Measurements from ENCODE around the gene ZNF750. TPM values are rescaled to one million over a fixed set of nuclear protein-coding genes. Genes with fewer than 3 reads are reported as not detected.
A peak's percentile ranks its signal among the peaks of the same experiment; 100 is the strongest.

ZNF750 gene
- total RNA-seq, 1 donor from 2014 or later: not detected

- Mint-ChIP-seq H3K27me3 (ENCODE audit: insufficient read depth) (no peaks in the 10 kb centered on the region), H3K9me3 (peaks cover 7% of the 10 kb centered on the region), H3K27ac (no peak overlapping the region), H3K36me3 (ENCODE audit: low read depth) (peaks cover 65% of the 10 kb centered on the region), H3K4me1 (ENCODE audit: low read depth) (peaks cover 27% of the 10 kb centered on the region), H3K4me3 (no peak overlapping the region)
- DNase-seq (ENCODE audit: low spot score): no peak
- intact Hi-C loops (cut with micrococcal nuclease): no loop called here
These were observed 21.9 kb downstream of the ZNF750 start for GRCh38 chr17:82817947-82818346.

- Mint-ChIP-seq H3K4me3 (no peak overlapping the region), H3K27me3 (ENCODE audit: insufficient read depth) (no peaks in the 10 kb centered on the region), H3K27ac (peak overlapping the region; percentile 26), H3K4me1 (ENCODE audit: low read depth) (peaks cover 27% of the 10 kb centered on the region), H3K36me3 (ENCODE audit: low read depth) (peaks cover 57% of the 10 kb centered on the region), H3K9me3 (peaks cover 7% of the 10 kb centered on the region)
- intact Hi-C loops (cut with micrococcal nuclease): no loop called here
- no peak for DNase-seq (ENCODE audit: low spot score)
These were observed 23.5 kb downstream of the ZNF750 start for GRCh38 chr17:82816358-82816757.

DNA sequence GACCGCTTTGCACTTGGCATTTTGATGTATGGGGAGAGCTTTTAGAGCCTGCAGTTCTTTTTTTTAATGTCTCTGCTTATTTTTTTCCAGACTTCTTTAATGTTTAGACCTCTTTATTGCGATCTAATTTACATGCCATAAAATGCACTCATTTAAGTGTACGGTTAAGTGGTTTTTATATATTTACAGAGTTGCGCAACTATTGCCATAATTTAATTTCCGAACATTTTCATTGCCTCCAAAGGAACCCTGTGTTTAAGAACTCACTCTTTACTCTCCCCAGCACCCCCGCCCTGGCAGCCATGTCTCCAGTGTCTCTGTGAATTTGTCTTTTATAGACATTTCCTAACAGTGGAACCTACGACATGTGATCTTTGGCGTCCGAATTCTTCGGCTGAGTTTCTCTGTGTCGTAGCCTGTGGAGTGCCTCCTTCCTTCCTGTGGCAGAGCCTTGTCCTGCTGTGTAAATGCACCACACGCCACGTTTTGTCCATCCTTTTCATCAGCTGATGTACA is 24.0 kb downstream of the ZNF750 start:
- peaks cover 55% of the 10 kb centered on the region for H3K36me3 Mint-ChIP-seq (ENCODE audit: low read depth)
- no peak overlapping the region for H3K4me3 Mint-ChIP-seq
- H3K9me3 Mint-ChIP-seq: peaks cover 7% of the 10 kb centered on the region
- DNase-seq (ENCODE audit: low spot score): no peak
- no peaks in the 10 kb centered on the region for H3K27me3 Mint-ChIP-seq (ENCODE audit: insufficient read depth)
- peaks cover 27% of the 10 kb centered on the region for H3K4me1 Mint-ChIP-seq (ENCODE audit: low read depth)
- intact Hi-C loops (cut with micrococcal nuclease): no loop called here
- H3K27ac Mint-ChIP-seq: no peak overlapping the region

GRCh38 chr17:82815354-82815753 is 24.5 kb downstream of the ZNF750 start:
- intact Hi-C loops (cut with micrococcal nuclease): no loop called here
- Mint-ChIP-seq H3K36me3 (ENCODE audit: low read depth) (peaks cover 54% of the 10 kb centered on the region), H3K9me3 (peaks cover 3% of the 10 kb centered on the region), H3K27ac (no peak overlapping the region), H3K4me1 (ENCODE audit: low read depth) (peaks cover 27% of the 10 kb centered on the region), H3K4me3 (no peak overlapping the region), H3K27me3 (ENCODE audit: insufficient read depth) (no peaks in the 10 kb centered on the region)
- DNase-seq (ENCODE audit: low spot score): no peak

DNA sequence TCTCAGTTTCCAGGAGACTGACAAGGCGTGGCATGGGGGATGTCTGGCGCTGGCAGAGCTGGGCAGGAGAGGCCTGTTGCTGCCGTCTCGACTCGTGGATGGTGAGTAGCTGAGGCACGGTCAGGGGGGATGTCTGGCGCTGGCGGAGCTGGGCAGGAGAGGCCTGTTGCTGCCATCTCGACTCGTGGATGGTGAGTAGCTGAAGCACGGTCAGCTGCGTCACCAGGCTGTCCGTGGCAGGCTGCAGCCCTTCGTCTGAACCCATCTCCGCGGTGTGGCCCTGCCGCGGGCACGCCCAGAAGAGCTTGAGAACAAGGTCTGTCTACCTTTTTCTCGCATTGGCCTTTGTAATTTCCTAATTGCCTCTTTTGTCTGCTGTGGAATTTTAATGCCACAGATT is 25.0 kb downstream of the ZNF750 start:
- Mint-ChIP-seq H3K9me3 (no peaks in the 10 kb centered on the region), H3K4me3 (no peak overlapping the region), H3K27me3 (ENCODE audit: insufficient read depth) (no peaks in the 10 kb centered on the region), H3K4me1 (ENCODE audit: low read depth) (peaks cover 27% of the 10 kb centered on the region), H3K27ac (peak overlapping the region; percentile 29), H3K36me3 (ENCODE audit: low read depth) (peaks cover 51% of the 10 kb centered on the region)
- intact Hi-C loops (cut with micrococcal nuclease): no loop called here
- DNase-seq (ENCODE audit: low spot score): no peak

DNA sequence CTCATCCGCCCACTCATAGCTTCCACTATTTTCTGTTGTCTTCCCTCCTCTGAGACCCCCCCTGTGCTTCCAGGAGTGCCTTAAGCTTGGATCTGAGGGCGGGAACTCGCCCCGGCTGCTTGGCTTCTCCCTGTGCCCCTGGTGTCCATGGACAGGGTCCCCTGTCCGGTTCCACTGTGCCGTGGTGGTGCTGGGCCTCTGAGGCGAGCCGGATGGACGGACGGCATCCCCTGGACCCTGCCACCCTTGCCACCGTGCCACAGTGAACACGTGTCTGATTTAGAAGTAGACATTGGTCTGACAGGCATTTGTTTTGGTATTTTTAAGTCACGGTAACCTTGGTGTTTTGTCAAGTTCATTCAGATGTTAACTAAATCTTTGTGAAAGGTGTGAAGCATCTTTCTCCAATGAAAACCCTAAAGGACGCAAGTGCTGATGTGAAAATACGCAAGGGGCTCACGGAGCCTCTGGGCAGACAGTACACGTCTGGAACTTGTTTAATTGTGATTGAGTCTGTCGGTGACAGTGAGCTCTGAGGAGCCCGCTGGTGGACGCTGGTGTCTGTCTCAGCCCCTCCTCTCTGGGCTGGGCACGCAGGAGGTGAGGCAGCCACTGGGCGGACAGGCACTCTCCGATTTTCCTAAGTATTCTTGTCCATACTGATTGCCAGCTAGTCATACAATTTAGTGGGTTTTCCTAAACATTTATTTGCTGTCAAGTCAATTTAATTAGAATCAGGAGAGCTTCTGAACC is 26.3 kb downstream of the ZNF750 start:
- Mint-ChIP-seq H3K4me3 (no peak overlapping the region), H3K36me3 (ENCODE audit: low read depth) (peaks cover 39% of the 10 kb centered on the region), H3K27ac (no peak overlapping the region), H3K9me3 (no peaks in the 10 kb centered on the region), H3K4me1 (ENCODE audit: low read depth) (peaks cover 27% of the 10 kb centered on the region), H3K27me3 (ENCODE audit: insufficient read depth) (no peaks in the 10 kb centered on the region)
- no peak for DNase-seq (ENCODE audit: low spot score)
- intact Hi-C loops (cut with micrococcal nuclease): no loop called here

DNA sequence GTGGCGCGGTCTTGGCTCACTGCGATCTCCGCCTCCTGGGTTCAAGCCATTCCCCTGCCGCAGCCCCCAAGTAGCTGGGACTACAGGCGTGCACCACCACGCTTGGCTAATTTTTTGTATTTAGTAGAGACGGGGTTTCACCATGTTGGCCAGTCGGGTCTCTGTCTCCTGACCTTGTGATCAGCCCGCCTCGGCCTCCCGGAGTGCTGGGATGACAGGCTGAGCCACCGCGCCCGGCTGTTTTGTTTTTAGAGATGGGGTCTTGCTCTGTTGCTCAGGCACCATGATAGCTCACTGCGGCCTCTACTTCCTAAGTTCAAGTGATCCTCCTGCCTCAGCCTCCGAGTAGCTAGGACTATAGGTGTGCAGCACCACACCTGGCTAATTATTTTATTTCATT is 27.2 kb downstream of the ZNF750 start:
- no peak overlapping the region for H3K4me3 Mint-ChIP-seq
- intact Hi-C loops (cut with micrococcal nuclease): no loop called here
- H3K36me3 Mint-ChIP-seq (ENCODE audit: low read depth): peaks cover 34% of the 10 kb centered on the region

DNA sequence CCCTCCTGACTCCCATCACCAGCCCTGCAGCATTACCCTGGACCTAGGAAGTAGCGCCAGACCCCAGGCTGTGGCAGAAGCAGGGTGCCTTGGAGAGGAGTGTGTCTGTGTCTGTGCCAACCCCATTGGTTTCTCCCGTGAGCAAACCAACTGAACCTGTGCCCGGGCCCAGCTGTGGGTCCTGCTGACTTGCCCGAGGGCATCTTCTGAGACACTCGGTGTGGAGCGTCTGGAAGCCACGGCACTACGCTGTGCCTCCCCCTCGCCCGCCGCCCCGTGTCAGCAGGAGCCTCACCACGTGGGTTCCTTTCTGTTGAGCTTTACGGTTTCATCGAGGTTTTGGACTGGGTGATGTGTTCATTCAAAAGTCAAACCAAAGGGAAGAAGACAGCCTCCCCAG is 27.8 kb downstream of the ZNF750 start:
- DNase-seq (ENCODE audit: low spot score): no peak
- no peaks in the 10 kb centered on the region for H3K27me3 Mint-ChIP-seq (ENCODE audit: insufficient read depth)
- peaks cover 22% of the 10 kb centered on the region for H3K4me1 Mint-ChIP-seq (ENCODE audit: low read depth)
- H3K36me3 Mint-ChIP-seq (ENCODE audit: low read depth): peaks cover 34% of the 10 kb centered on the region
- intact Hi-C loops (cut with micrococcal nuclease): no loop called here
- no peaks in the 10 kb centered on the region for H3K9me3 Mint-ChIP-seq
- no peak overlapping the region for H3K4me3 Mint-ChIP-seq
- no peak overlapping the region for H3K27ac Mint-ChIP-seq

More for the DNA sequence above, 27.2 kb downstream of the ZNF750 start:
- peaks cover 23% of the 10 kb centered on the region for H3K4me1 Mint-ChIP-seq (ENCODE audit: low read depth)
- H3K27me3 Mint-ChIP-seq (ENCODE audit: insufficient read depth): no peaks in the 10 kb centered on the region
- H3K27ac Mint-ChIP-seq: no peak overlapping the region
- no peaks in the 10 kb centered on the region for H3K9me3 Mint-ChIP-seq
- no peak for DNase-seq (ENCODE audit: low spot score)

DNA sequence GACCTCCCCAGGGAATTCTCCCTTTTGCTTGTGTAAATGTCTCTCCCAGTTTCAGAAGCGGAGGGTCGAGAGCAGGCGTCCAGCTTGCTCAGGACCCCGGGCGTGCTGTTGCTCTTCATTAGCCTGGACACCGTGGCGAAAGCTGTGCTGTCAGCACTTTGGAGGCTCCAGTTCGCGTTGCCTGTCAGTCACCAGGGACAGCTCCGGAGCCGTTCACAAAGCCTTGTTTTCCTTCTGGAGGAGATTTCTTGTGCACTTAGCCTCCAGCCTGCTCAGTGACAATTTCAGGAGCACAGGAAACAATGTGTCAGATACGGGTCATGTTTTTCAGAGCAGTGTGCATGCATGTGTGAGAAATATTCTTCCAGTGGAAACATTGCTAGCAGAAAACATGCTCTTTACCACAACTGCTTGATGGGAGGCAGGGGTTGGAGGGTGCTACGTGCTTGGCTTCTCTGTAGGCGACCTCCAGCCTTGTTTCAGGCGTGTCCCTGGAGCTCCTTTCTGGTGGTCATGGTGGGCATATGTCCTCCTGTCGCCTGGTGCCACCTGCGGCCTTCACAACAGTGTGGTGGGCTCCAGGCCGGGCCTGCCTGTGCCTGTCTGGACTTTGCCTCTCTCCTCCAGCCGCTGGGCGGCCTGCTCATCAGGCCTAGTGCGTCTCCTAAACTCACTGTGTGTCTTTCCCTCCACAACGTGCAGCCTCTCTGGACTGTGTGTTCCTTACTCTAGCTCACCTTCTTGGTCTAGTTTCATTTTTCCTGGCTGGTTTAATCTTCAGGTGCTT is 29.0 kb downstream of the ZNF750 start:
- H3K9me3 Mint-ChIP-seq: no peaks in the 10 kb centered on the region
- no peak for DNase-seq (ENCODE audit: low spot score)
- intact Hi-C loops (cut with micrococcal nuclease): no loop called here
- H3K4me3 Mint-ChIP-seq: no peak overlapping the region
- no peaks in the 10 kb centered on the region for H3K27me3 Mint-ChIP-seq (ENCODE audit: insufficient read depth)
- H3K27ac Mint-ChIP-seq: peak overlapping the region; percentile 68
- H3K4me1 Mint-ChIP-seq (ENCODE audit: low read depth): peaks cover 14% of the 10 kb centered on the region
- H3K36me3 Mint-ChIP-seq (ENCODE audit: low read depth): peaks cover 28% of the 10 kb centered on the region

DNA sequence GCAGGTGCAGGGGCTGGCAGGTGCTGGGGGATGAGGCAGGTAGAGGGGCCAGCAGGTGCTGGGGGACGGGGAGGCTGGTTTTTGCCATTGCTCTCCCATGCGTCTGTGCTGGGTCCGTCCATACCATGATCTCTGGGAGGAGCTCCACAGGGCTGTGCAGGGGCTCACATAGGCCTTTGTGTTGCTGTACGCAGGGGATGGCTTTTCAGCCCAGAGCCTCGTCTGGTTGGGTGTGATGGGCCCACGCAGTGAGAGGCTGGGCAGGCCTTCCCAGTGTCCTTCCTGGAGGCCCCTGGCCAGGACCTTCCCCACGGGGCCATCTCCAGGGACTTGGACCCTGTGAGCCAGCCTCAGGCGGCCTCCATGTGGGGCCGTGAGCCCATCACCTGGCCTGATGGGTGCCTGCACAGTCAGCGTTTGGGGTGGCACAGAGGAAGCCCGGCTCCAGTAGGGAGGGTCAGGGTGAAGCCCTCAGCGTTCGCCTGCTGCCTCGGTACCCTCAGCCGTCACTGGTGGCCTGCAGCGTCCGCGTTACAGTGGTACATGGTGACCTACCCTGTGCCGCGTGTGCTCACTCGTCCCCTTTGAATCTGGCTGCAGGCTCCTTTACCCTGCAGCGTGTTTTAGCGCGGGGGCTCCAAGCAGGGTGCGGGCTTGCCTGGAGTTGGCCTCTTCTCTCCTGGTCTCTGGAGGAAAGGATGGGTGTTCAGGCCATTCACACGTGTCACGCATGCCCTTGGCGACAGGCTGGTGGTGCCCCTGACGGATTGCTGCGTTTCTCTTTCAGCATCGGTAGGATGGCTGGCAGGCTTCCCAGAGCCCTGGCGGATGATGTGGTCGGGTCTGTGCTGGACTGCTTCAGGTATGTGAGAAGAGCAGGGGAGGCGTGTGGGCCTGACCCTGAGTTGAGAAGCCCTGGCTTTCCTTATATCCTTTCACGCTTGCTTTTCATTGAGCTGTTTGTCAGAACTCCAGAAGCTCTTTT is 30.6 kb downstream of the ZNF750 start:
- no peaks in the 10 kb centered on the region for H3K27me3 Mint-ChIP-seq (ENCODE audit: insufficient read depth)
- H3K9me3 Mint-ChIP-seq: no peaks in the 10 kb centered on the region
- no peak overlapping the region for H3K27ac Mint-ChIP-seq
- H3K4me3 Mint-ChIP-seq: no peak overlapping the region
- no peak for DNase-seq (ENCODE audit: low spot score)
- no peaks in the 10 kb centered on the region for H3K4me1 Mint-ChIP-seq (ENCODE audit: low read depth)
- intact Hi-C loops (cut with micrococcal nuclease): no loop called here
- peaks cover 19% of the 10 kb centered on the region for H3K36me3 Mint-ChIP-seq (ENCODE audit: low read depth)

- peaks cover 11% of the 10 kb centered on the region for H3K36me3 Mint-ChIP-seq (ENCODE audit: low read depth)
- no peaks in the 10 kb centered on the region for H3K27me3 Mint-ChIP-seq (ENCODE audit: insufficient read depth)
- no peaks in the 10 kb centered on the region for H3K9me3 Mint-ChIP-seq
- H3K27ac Mint-ChIP-seq: no peak overlapping the region
- no peak for DNase-seq (ENCODE audit: low spot score)
- intact Hi-C loops (cut with micrococcal nuclease): no loop called here
- no peaks in the 10 kb centered on the region for H3K4me1 Mint-ChIP-seq (ENCODE audit: low read depth)
- no peak overlapping the region for H3K4me3 Mint-ChIP-seq
These were observed 31.8 kb downstream of the ZNF750 start for GRCh38 chr17:82808006-82808405.

DNA sequence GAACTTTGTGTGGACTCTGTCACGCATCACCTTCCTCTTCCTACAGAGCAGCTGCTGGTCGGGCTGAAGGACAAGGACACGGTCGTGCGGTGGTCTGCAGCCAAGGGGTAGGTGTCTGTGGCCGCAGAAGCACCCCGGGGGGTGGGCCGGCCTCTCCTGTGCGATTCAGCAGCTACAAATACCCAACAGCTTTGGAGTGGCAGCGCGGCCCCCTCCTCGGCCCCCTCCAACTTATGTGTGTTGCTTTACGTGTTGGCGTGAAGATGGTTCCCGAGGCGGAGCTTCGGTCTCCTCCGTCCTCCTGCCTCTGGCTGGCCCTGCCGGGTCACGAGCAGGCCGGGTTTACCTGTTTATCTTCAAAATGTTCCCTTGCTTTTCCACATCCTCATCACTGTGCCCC is 32.3 kb downstream of the ZNF750 start:
- intact Hi-C loops (cut with micrococcal nuclease): no loop called here
- no peak for DNase-seq (ENCODE audit: low spot score)
- Mint-ChIP-seq H3K4me3 (no peak overlapping the region), H3K27ac (no peak overlapping the region), H3K36me3 (ENCODE audit: low read depth) (peaks cover 11% of the 10 kb centered on the region), H3K4me1 (ENCODE audit: low read depth) (no peaks in the 10 kb centered on the region), H3K9me3 (no peaks in the 10 kb centered on the region), H3K27me3 (ENCODE audit: insufficient read depth) (no peaks in the 10 kb centered on the region)

Data from activated T-helper 1 cell treated with anti-CD3 and anti-CD28 coated beads, Interleukin-12 subunit alpha, Interleukin-12 subunit beta, Interleukin-2, Interleukin-4 antibody, amounts not matched to agents 30 ng/mL and 10 ng/mL and 1 ng/mL, durations not matched to agents 14 hours and 24 hours and 36 hours (primary cell).